Stimulated activated naive CD4-positive, alpha-beta T cell treated with Interleukin-2 at 50 U/mL for 16 hours (primary cell): ENCODE results near the gene CHCHD6.

Source experiments
- DNase-seq: peaks from one replicate; lab custom pipeline; 2025; lab: John Stamatoyannopoulos, UW

CHCHD6 gene

GRCh38 chr3:126704494-126705214, 614 bp downstream of the CHCHD6 start:
- no peak for DNase-seq

DNA sequence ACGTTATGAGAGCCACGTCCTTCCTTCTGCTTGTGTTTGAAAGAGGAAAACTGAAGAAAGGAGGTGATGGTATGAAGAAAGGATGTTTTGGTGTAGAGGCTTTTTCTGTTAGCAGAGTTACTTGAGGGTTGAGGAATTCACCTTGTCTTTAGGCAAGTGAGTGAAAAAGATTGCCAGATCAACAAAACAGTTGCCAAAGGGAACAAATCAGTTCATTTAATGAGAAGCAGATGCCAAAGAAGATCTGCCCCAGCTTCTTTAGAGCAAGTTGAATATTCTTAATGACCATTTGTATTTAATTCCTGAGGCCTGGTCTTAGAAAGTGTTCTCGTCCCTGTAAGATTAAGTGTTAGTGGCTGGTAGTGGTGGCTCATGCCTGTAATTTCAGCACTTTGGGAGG, 2.6 kb downstream of the CHCHD6 start:
- no peak for DNase-seq

GRCh38 chr3:126711121-126711760, 7.2 kb downstream of the CHCHD6 start:
- no peak for DNase-seq

- no peak for DNase-seq
Measured at GRCh38 chr3:126713199-126713598, 9.2 kb downstream of the CHCHD6 start.

DNA sequence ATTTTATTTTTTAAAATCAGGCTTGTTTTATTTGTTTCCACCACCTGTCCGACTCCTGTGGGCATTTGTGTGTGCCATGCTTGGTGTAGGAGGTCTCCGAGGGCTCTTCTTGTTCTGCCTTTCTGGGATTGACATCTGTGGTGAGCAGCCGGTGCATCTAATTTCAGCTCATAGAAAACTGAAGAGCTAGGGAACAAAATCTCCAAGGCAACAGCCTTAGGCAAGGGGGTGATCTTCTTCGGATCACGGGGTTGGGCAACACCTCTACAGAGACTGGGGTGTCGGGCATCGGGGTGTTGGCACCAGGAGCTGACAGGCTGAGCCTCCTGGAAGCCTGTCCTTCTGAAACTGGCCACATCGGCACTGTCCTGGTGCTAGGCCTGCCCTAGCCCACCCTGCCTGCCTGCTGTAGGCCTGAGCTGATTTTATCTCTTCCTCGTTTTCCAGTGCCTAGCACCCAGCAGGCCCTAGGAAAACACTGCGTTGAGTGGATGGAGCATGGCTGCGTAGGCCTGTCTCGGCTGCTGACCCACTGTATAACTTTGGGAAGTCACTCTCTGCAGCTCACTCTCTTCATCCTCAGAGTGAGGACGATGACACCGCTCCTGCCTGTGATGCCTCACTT, 10.3 kb downstream of the CHCHD6 start:
- DNase-seq: no peak

- no peak for DNase-seq
Measured at GRCh38 chr3:126714921-126715320, 10.9 kb downstream of the CHCHD6 start.

DNA sequence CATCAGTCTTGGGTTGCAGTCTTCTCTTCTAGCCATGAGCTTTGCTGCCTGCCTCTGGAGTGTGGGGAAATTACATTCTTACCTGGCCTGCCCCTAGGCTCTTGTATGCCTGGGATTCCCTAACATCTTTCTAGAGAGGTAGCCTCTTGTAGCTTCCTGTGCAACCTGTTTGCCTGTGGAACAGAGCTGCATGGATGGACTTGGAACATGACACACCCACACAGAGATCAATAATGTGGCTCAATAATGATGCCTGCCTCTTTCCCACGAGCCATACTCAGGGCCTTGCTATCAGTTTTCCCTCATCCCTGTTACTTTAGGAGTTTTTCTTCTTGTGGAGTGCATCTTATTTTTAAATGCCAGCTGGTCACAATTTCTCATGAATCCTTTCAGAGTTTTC, 11.4 kb downstream of the CHCHD6 start:
- no peak for DNase-seq

DNA sequence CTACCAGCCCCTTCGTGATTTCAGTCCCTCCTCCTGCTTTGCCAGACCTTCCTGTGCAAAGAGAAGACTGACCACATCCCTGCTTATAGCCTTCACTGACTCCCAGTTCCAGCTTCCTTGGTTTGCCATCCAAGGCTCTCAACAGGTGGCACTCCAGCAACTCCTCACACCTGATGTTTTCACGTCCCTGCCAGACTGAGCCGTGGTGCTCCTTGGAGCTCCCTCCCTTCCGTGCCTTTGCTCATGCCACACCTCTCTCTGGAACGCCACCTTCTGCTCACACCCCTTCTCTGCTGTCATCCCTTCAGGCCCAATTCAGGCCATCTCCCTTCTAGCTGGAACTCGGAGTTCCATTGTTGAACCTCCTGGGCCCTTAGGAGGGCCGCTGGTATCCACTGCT, 12.0 kb downstream of the CHCHD6 start:
- no peak for DNase-seq

- DNase-seq: no peak
Measured at GRCh38 chr3:126718561-126719445, 14.8 kb downstream of the CHCHD6 start.

- no peak for DNase-seq
Measured at GRCh38 chr3:126720596-126720995, 16.6 kb downstream of the CHCHD6 start.

- no peak for DNase-seq
Measured at GRCh38 chr3:126721246-126721645, 17.2 kb downstream of the CHCHD6 start.

GRCh38 chr3:126723237-126723636, 19.2 kb downstream of the CHCHD6 start:
- DNase-seq: no peak

GRCh38 chr3:126723801-126724200, 19.8 kb downstream of the CHCHD6 start:
- DNase-seq: no peak

GRCh38 chr3:126728680-126729079, 24.6 kb downstream of the CHCHD6 start:
- no peak for DNase-seq

- DNase-seq: no peak
Measured at GRCh38 chr3:126730376-126730775, 26.3 kb downstream of the CHCHD6 start.

- no peak for DNase-seq
Measured at GRCh38 chr3:126731044-126731443, 27.0 kb downstream of the CHCHD6 start.

DNA sequence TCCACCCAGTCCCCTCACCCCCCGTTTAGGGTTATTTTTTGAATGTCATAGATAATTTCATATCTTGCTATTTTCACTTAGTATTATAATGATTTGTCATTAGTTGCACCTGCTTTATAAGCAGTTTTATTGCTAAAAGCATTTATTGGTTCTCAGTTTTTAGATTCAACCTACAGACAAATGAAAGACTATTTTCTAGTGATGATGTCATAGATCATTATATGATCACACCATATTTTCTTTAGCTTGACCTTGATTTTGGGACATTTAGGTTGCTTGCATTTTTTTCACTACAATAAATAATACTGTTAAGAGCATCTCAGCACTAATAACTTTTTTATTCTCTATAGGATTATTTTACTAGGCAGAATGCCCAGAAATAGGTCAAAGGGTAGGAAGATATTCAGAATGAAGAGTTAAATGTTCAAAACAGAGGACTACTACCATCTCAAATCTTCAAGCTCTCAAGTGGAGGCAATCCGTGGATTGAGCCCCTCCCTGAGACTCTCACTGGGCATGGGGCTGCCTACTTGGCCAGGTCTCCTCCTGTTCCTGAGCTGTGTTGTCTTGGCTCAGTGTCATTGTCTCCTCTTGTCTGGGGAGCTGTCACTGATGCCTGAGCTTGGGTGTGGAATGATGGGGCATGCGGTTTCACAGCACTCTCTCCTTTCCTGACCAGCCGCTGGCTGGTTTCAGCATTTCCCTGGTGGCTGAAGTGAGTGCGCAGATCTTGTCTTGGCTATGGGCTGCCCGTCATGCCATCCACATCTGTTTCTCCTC, 28.4 kb downstream of the CHCHD6 start:
- DNase-seq: no peak

GRCh38 chr3:126733061-126733430, 29.0 kb downstream of the CHCHD6 start:
- no peak for DNase-seq

- DNase-seq: no peak
Measured at GRCh38 chr3:126734106-126734723, 30.2 kb downstream of the CHCHD6 start.

GRCh38 chr3:126737527-126737926, 33.5 kb downstream of the CHCHD6 start:
- DNase-seq: no peak

- no peak for DNase-seq
Measured at GRCh38 chr3:126742057-126742456, 38.0 kb downstream of the CHCHD6 start.
